ENCODE measurements around the gene POLR3E. TPM values are rescaled to one million over a fixed set of nuclear protein-coding genes. Genes with fewer than 3 reads are reported as not detected.

POLR3E gene
- total RNA-seq, 1 donor from 2014 or later, result 31.5 TPM

GRCh38 chr16:22316411-22316811, 19.2 kb downstream of the POLR3E start:
- Mint-ChIP-seq H3K27ac (ENCODE audit: unreplicated experiment) (no peak overlapping the region), H3K27me3 (ENCODE audit: unreplicated experiment) (no peaks in the 10 kb centered on the region), H3K9me3 (ENCODE audit: unreplicated experiment) (peaks cover 4% of the 10 kb centered on the region), H3K36me3 (ENCODE audit: unreplicated experiment) (no peaks in the 10 kb centered on the region), H3K4me1 (ENCODE audit: low read depth, unreplicated experiment) (peaks cover 10% of the 10 kb centered on the region), H3K4me3 (ENCODE audit: unreplicated experiment) (no peak overlapping the region)
- no peak for DNase-seq
- TF ChIP-seq CTCF (IDR thresholded peaks at IDR 0.05; ENCODE audit: partially characterized antibody, unreplicated experiment), result no peak

GRCh38 chr16:22317001-22317530, 19.9 kb downstream of the POLR3E start:
- no peak overlapping the region for H3K27ac Mint-ChIP-seq (ENCODE audit: unreplicated experiment)

GRCh38 chr16:22317625-22318024, 20.4 kb downstream of the POLR3E start:
- peaks cover 12% of the 10 kb centered on the region for H3K4me1 Mint-ChIP-seq (ENCODE audit: low read depth, unreplicated experiment)
- H3K27ac Mint-ChIP-seq (ENCODE audit: unreplicated experiment), result no peak overlapping the region
- peaks cover 4% of the 10 kb centered on the region for H3K9me3 Mint-ChIP-seq (ENCODE audit: unreplicated experiment)
- no peak for DNase-seq
- no peak for TF ChIP-seq CTCF (IDR thresholded peaks at IDR 0.05; ENCODE audit: partially characterized antibody, unreplicated experiment)
- no peak overlapping the region for H3K4me3 Mint-ChIP-seq (ENCODE audit: unreplicated experiment)
- H3K36me3 Mint-ChIP-seq (ENCODE audit: unreplicated experiment), result no peaks in the 10 kb centered on the region
- H3K27me3 Mint-ChIP-seq (ENCODE audit: unreplicated experiment), result peaks cover 2% of the 10 kb centered on the region

More at GRCh38 chr16:22317001-22317530, 19.9 kb downstream of the POLR3E start:
- no peak for DNase-seq
- Mint-ChIP-seq H3K27me3 (ENCODE audit: unreplicated experiment) (no peaks in the 10 kb centered on the region), H3K9me3 (ENCODE audit: unreplicated experiment) (peaks cover 4% of the 10 kb centered on the region), H3K36me3 (ENCODE audit: unreplicated experiment) (no peaks in the 10 kb centered on the region), H3K4me1 (ENCODE audit: low read depth, unreplicated experiment) (peaks cover 12% of the 10 kb centered on the region), H3K4me3 (ENCODE audit: unreplicated experiment) (no peak overlapping the region)
- TF ChIP-seq CTCF (IDR thresholded peaks at IDR 0.05; ENCODE audit: partially characterized antibody, unreplicated experiment), result no peak

- peaks cover 12% of the 10 kb centered on the region for H3K4me1 Mint-ChIP-seq (ENCODE audit: low read depth, unreplicated experiment)
- H3K9me3 Mint-ChIP-seq (ENCODE audit: unreplicated experiment), result peaks cover 2% of the 10 kb centered on the region
- peak; percentile 68 for DNase-seq
- no peak overlapping the region for H3K27ac Mint-ChIP-seq (ENCODE audit: unreplicated experiment)
- H3K27me3 Mint-ChIP-seq (ENCODE audit: unreplicated experiment), result peaks cover 2% of the 10 kb centered on the region
- H3K4me3 Mint-ChIP-seq (ENCODE audit: unreplicated experiment), result no peak overlapping the region
- no peaks in the 10 kb centered on the region for H3K36me3 Mint-ChIP-seq (ENCODE audit: unreplicated experiment)
- TF ChIP-seq CTCF (IDR thresholded peaks at IDR 0.05; ENCODE audit: partially characterized antibody, unreplicated experiment), result peak; percentile 70
Measured at GRCh38 chr16:22318690-22319358, 21.6 kb downstream of the POLR3E start.
